Left lung (tissue), 10 donors: ENCODE results near the gene SAPCD2. TPM values are rescaled to one million over a fixed set of nuclear protein-coding genes. Genes with fewer than 3 reads are reported as not detected.
"Not testable (repeated sequence)": the region's sequence is repeated elsewhere in the genome, so short reads cannot be mapped to it uniquely, and the experiment has no call there.

ENCODE experiments used
- ATAC-seq: fragments of 200-7000 bp; cut with Tn5 transposase; one replicate; pipeline ENCODE4 v1.9.1; 2020; ENCODE audit warnings: moderate library complexity
- DNase-seq, 4 donors: peaks; one replicate each; pipeline ENCODE4 v3.0.0-alpha.2; 2013 to 2020
- H3K27ac ChIP-seq, 2 donors: fragments of 200-600 bp; sonication (generic) in 1 of 2; one replicate each; pipeline versions ENCODE4 v1.5.0 to v1.8.0; 2020 to 2021
- H3K27me3 ChIP-seq, 2 donors: fragments of 200-600 bp; sonication (generic) in 1 of 2; one replicate each; pipeline versions ENCODE4 v1.5.0 to v1.8.0; 2020 to 2021
- H3K36me3 ChIP-seq, 2 donors: fragments of 200-600 bp; sonication (generic) in 1 of 2; one replicate each; pipeline versions ENCODE4 v1.5.0 to v1.8.0; 2020 to 2021
- H3K4me1 ChIP-seq, 2 donors: fragments of 200-600 bp; one replicate each; pipeline ENCODE4 v1.8.0; 2021
- H3K4me3 ChIP-seq, 2 donors: fragments of 200-600 bp; sonication (generic) in 1 of 2; one replicate each; pipeline versions ENCODE4 v1.5.0 to v1.8.0; 2020 to 2021; ENCODE audit warnings: mild to moderate bottlenecking in 1 of 2
- H3K9me3 ChIP-seq, 2 donors: fragments of 200-600 bp; sonication (generic) in 1 of 2; one replicate each; pipeline versions ENCODE4 v1.5.0 to v1.8.0; 2020 to 2021
- intact Hi-C, 2 donors: fragments of 100-400 bp; cut with DNase I; formaldehyde crosslinking; loops; one replicate each; pipeline versions ENCODE4 v1.11.2 to v1.14.2; 2022
- polyA plus RNA-seq, 6 donors: library from polyadenylated mRNA; unstranded; fragments of 120-200 nt; gene quantifications; one replicate each; pipeline ENCODE4 v1.2.1, GENCODE V29; 2013; ENCODE audit not compliant: insufficient read length in 6 of 6
- total RNA-seq, 2 donors: library from RNA; stranded (reverse); fragmentation: NEBNext Ultra II Directional; extraction: Animal tissue kit (Norgen Biotek cat#: 25700); gene quantifications; one replicate each; pipeline ENCODE4 v1.2.1, GENCODE V29; 2021
- TF ChIP-seq, protein P1 (sequence below), 2 donors: fragments of 200-600 bp; sonication (generic) in 1 of 2; IDR thresholded peaks; one replicate each; pipeline versions ENCODE4 v1.5.0 to v1.8.0; 2021; ENCODE audit warnings: antibody characterized with exemption in 2 of 2
- donor health status: DM: no; HTN: yes; CAD: no.
- donor health status: DM: no; HTN: no; CAD: no.

SAPCD2 gene
- total and polyA plus RNA-seq, 8 donors = 2.7 to 15.1 (median 9.1) TPM

DNA sequence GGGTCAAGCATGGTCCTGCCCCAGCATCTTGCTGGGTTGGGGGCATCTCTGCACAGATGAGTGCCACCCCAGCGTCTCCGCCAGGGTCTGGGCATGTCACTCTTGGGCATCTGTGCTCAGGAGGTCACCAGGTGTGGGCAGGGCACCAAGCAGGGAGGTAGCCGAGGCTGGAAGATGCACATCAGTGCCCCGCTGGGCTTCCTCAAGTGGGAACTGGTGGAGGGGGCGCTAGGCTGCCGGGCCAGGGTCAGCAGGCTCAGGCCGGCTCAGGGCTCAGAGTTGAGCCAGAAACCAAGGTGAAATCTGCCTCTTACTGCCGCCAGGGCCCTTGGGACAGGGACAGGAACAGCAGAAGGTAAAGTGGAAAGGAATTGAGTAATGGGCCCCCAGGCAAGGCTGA lies 34.4 kb downstream of the SAPCD2 start:
- TF ChIP-seq, protein P1, sequence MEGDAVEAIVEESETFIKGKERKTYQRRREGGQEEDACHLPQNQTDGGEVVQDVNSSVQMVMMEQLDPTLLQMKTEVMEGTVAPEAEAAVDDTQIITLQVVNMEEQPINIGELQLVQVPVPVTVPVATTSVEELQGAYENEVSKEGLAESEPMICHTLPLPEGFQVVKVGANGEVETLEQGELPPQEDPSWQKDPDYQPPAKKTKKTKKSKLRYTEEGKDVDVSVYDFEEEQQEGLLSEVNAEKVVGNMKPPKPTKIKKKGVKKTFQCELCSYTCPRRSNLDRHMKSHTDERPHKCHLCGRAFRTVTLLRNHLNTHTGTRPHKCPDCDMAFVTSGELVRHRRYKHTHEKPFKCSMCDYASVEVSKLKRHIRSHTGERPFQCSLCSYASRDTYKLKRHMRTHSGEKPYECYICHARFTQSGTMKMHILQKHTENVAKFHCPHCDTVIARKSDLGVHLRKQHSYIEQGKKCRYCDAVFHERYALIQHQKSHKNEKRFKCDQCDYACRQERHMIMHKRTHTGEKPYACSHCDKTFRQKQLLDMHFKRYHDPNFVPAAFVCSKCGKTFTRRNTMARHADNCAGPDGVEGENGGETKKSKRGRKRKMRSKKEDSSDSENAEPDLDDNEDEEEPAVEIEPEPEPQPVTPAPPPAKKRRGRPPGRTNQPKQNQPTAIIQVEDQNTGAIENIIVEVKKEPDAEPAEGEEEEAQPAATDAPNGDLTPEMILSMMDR (IDR thresholded peaks at IDR 0.05) = no peak
- H3K36me3 ChIP-seq = peaks cover 0 to 37% of the 10 kb centered on the region in 2 donors
- no peak for ATAC-seq
- no peak for DNase-seq
- no peak overlapping the region for H3K4me3 ChIP-seq
- no peaks in the 10 kb centered on the region for H3K27me3 ChIP-seq
- peaks cover 9 to 55% of the 10 kb centered on the region in 2 donors for H3K4me1 ChIP-seq
- no peaks in the 10 kb centered on the region for H3K9me3 ChIP-seq
- intact Hi-C loops = no loop called here
- no peak overlapping the region for H3K27ac ChIP-seq

DNA sequence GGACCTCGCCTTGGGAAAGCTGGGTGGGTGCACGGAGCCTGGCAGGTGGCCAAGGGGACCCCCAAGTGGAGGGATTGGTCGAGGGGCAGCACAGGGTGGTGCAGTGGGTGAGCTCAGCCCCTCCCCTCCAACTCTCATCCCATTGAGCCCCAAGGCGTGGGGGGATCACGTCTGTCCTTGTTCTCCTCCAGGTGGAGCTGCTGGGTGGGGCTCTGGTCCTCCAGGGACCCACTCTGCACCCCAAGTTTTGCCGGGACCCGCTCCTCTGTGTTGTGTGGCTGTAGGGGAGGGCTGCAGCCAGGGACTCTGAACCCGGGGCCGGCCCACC lies 34.9 kb downstream of the SAPCD2 start:
- Histone ChIP-seq H3K4me1 (peaks cover 10 to 55% of the 10 kb centered on the region in 2 donors), H3K36me3 (peaks cover 0 to 32% of the 10 kb centered on the region in 2 donors), H3K4me3 (no peak overlapping the region), H3K9me3 (no peaks in the 10 kb centered on the region), H3K27ac (peak overlapping the region in 1 of 2 donors; percentile 84), H3K27me3 (no peaks in the 10 kb centered on the region)
- ATAC-seq = no peak
- TF ChIP-seq, protein P1 (IDR thresholded peaks at IDR 0.05) = peak in 1 of 2 donors; percentile 42
- intact Hi-C loops = no loop called here
- no peak for DNase-seq

DNA sequence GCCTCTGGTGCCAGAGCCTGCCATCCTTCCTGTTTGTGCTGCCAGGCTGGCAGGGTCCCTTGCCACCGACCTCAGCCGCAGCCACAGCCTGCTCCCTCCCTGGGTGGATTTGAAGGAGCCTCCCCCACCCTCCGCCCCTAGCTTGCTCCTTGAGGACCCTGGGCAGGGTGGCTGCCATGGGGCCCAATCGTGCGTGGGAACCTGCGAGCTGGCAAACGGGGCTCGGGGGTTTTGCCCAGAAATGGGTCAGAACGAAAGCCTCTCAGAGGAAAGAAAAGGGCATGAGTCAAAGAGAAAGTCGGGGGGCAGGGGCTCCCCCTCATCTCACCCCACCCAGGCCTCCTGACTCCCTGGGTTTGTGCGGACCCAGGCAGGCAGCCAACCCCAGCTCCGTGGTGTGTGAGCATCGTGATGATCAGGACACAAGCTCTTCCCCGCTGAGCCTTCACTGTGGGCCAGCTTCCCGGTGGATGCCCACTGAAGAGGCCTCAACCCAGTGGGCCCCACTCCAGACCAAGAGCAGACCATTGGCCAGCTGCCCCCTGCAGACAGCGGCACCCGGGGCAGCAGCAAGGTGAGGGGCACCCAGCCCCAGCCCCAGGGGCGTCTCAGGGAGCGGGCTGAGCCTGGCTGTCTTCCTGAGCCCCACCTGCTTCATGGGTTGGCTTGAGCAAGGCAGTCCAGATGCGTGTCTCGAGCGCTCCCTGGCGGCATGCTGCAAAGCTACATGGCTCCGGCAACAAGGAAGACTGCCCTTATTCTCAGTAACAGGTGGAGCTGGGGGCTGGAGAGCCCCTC lies 35.4 kb downstream of the SAPCD2 start:
- Histone ChIP-seq H3K27ac (peak overlapping the region; percentile 14 to 84), H3K27me3 (no peaks in the 10 kb centered on the region), H3K9me3 (no peaks in the 10 kb centered on the region), H3K4me1 (peaks cover 10 to 57% of the 10 kb centered on the region in 2 donors), H3K4me3 (peak overlapping the region in 1 of 2 donors; percentile 52), H3K36me3 (peaks cover 0 to 28% of the 10 kb centered on the region in 2 donors)
- peak; percentile 73 to 96 (median 88) for DNase-seq
- intact Hi-C loops = no loop called here
- TF ChIP-seq, protein P1 (IDR thresholded peaks at IDR 0.05) = peak; percentile 90 to 95
- peak; percentile 87 for ATAC-seq

DNA sequence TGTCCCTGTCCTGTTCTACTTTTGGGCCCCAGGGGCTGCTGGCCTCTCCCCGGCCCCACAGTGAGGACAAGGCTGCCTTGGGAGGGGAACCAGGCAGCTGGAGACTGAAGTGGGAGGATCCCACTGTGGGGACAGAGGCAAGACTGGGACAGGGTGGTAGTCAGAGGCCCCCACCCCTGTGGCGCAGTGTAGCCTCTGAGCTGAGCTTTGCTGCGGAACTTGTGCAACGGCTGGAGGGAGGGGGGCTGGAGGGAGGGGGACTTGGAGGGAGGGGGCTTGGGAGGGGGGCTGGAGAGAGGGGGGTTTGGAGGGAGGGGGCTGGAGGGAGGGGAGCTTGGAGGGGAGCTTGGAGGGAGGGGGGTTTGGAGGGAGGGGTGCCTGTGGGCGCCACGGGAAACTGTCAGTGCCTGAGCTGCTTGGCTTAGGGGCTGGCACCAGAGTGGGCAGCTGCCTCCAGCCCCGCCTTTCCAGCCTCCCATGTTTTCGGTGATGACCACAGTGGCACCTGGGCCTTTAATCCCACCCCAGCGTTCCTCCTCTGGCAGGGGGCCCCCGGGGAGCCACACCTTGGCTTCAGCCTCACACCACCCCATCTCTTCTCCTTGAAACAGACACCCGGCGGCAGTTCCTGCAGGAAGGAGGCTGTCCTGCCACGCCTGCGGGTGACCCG lies 36.2 kb downstream of the SAPCD2 start:
- H3K27me3 ChIP-seq = no peaks in the 10 kb centered on the region
- TF ChIP-seq, protein P1 (IDR thresholded peaks at IDR 0.05) = no peak
- DNase-seq = peak in 1 of 4 donors; percentile 61
- peaks cover 0 to 21% of the 10 kb centered on the region in 2 donors for H3K36me3 ChIP-seq
- peak overlapping the region in 1 of 2 donors; percentile 52 for H3K4me3 ChIP-seq
- H3K27ac ChIP-seq = peak overlapping the region; percentile 14 to 84
- intact Hi-C loops = no loop called here
- peaks cover 11 to 65% of the 10 kb centered on the region in 2 donors for H3K4me1 ChIP-seq
- peak; percentile 4 for ATAC-seq
- no peaks in the 10 kb centered on the region for H3K9me3 ChIP-seq

DNA sequence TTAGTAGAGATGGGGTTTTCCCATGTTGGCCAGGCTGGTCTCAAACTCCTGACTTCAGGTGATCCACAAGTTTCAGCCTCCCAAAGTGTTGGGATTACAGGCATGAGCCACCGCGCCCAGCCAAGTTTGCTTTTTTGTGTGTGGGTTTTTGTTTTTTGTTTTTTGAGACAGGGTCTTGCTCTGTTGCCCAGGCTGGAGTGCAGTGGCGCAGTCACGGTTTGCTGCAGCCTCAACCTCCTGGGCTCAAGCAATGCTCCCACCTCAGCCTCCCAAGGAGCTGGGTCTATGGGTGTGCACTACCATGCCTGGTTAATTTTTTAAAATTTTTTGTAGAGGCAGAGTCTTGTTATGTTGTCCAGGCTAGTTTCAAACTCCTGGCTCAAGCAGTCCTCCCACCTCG lies 36.9 kb downstream of the SAPCD2 start:
- intact Hi-C loops = not testable (repeated sequence)
- peak overlapping the region in 1 of 2 donors; percentile 52 for H3K4me3 ChIP-seq
- peaks cover 18 to 72% of the 10 kb centered on the region in 2 donors for H3K4me1 ChIP-seq

More for the DNA sequence above, 36.9 kb downstream of the SAPCD2 start:
- not testable (repeated sequence) for DNase-seq, ATAC-seq, H3K27me3 ChIP-seq, H3K9me3 ChIP-seq
- peaks cover 0 to 14% of the 10 kb centered on the region in 2 donors for H3K36me3 ChIP-seq
- peak overlapping the region in 1 of 2 donors; percentile 84 for H3K27ac ChIP-seq
